AG09319 (cell line): ENCODE measurements around the gene PAK1IP1.

Experiments used
- DNase-seq: peaks from one replicate; pipeline ENCODE4 v3.0.0-alpha.2; 2010; ENCODE audit warnings: low read depth; ENCODE audit errors: extremely low read depth
- TF ChIP-seq, protein P1 (sequence below): IDR thresholded peaks from 2 replicates; pipeline ENCODE4 v1.5.1; 2011; ENCODE audit warnings: low read depth, mild to moderate bottlenecking, inconsistent platforms, low read length, moderate library complexity

The PAK1IP1 gene

DNA sequence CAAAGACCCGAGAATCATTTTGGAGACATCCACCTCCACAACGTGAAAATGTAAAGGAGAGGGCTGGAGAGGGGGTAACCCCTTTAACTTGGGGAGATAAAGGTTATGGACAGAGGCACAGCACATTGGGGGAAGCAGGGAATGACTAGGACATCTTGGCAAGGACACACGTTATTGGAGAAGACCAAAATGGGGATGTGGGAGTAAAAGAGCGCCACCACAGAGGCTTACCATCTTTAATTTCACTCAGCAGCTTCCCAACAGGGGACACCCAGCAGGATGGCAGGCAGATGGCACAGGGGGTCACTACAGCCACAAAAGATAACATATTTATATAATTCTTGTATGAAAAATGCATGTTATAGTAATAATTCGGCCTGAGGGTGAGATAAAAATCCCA is 10.2 kb upstream of the PAK1IP1 start:
- DNase-seq: no peak
- TF ChIP-seq, protein P1, sequence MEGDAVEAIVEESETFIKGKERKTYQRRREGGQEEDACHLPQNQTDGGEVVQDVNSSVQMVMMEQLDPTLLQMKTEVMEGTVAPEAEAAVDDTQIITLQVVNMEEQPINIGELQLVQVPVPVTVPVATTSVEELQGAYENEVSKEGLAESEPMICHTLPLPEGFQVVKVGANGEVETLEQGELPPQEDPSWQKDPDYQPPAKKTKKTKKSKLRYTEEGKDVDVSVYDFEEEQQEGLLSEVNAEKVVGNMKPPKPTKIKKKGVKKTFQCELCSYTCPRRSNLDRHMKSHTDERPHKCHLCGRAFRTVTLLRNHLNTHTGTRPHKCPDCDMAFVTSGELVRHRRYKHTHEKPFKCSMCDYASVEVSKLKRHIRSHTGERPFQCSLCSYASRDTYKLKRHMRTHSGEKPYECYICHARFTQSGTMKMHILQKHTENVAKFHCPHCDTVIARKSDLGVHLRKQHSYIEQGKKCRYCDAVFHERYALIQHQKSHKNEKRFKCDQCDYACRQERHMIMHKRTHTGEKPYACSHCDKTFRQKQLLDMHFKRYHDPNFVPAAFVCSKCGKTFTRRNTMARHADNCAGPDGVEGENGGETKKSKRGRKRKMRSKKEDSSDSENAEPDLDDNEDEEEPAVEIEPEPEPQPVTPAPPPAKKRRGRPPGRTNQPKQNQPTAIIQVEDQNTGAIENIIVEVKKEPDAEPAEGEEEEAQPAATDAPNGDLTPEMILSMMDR: no peak

DNA sequence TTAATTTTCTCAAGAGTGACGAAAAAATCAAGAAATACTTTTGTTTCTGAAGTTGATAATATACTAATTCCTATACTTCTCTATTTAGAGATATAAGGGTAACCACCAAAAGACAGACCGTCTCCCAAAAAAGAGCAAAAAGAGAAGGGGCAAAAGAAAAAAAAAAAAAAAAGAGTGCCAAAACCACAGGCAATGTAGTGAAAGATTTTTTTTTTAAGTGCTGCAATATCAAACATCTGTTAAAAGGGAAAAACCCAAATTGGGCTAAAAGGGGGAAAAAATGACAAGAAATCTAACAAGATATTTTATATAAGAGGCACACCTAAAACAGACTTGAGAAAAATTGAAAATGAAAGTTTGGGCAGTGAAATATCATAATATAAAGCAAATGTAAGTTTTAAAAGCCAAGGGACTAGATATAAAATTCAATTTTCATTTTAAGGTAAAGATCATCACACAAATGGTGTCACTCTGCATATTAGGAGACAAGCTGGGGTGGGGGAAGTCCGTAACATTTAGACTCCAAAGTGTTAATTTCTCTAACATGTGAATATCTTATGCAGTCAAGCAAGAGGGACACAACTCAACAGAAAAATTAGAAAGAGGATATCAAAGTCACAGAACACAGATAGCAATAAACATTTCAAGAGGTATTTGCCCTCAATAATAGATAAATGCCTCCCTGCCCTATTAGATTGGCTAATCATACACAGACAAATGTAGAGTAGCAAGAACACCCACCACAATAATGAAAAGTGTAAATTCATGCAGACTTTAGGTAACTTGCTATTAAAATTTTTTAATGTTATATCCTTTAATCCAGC is 9.5 kb upstream of the PAK1IP1 start:
- DNase-seq: no peak

DNA sequence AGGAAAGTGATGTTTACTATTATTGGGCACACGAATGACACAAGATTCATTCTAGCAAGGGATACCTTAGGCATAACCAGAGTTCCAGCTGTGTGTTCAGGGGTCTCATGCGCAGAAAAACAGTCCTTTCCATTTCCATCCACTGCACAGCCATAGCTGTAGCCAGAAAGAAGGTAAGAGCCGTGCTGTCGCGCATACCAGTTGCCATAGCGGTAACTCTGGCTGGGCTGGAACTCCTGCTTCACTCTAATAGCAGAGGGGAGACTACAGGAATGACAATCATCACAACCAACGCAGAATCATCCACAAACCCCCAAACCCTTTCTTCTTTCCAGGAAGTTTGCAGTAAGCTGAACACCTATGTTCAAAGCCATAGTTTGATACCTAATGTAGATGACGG is 7.9 kb upstream of the PAK1IP1 start:
- DNase-seq: no peak
- TF ChIP-seq, protein P1: no peak

More for the DNA sequence above, 9.5 kb upstream of the PAK1IP1 start:
- TF ChIP-seq, protein P1: no peak

DNA sequence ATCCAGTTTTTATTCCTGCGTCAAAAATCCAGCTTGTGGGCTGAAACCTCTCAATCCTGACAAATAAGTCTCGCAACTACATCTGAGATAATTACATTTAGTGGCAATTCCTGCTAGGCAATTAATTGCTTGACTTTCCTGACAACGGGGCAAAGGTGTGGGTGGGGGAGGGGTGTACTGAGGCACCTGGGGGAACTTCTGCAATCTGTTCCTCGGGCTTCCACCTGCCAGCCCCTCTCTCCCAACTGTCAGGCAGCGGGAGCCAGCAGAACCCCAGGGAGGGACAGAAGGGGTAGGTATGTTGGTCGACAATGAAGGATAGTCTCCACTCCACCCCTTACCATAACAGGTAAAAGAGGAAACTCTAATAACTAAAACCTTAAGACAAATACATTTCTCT is 7.2 kb upstream of the PAK1IP1 start:
- TF ChIP-seq, protein P1: no peak
- DNase-seq: no peak

DNA sequence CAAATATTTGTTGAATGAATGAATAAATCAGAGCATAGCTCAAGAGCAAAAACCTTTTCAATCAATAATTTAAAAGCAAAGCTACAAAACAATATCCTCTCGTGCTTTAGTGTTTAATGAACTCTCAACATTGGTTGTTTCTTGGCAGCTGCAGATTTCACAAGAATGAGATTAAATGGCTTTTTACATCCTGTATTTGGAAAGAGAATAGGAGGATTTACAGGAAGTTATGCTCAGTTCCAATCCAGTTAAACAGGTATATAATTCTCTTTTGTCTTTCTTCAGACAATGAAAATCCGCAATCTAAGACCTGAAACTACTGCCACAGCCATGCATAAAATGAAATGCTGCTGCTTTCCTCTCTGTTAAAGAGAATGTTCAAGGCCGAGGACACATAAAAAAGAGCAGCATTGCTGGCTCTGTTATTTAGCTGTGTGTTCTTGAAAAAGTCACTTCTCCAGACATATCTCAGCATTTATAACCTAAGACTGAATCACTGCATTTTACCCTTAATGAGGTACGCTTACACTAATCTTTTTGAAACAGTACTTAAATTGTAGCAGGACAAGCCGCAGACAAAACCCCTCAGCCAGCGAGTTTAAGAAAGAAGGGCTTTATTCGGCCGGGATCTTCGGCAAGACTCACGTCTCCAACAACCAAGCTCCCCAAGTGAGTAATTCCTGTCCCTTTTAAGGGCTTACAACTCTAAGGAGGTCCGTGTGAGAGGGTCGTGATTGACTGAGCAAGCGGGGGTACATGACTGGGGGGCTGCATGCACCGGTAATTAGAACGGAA is 3.9 kb upstream of the PAK1IP1 start:
- TF ChIP-seq, protein P1: no peak
- no peak for DNase-seq

DNA sequence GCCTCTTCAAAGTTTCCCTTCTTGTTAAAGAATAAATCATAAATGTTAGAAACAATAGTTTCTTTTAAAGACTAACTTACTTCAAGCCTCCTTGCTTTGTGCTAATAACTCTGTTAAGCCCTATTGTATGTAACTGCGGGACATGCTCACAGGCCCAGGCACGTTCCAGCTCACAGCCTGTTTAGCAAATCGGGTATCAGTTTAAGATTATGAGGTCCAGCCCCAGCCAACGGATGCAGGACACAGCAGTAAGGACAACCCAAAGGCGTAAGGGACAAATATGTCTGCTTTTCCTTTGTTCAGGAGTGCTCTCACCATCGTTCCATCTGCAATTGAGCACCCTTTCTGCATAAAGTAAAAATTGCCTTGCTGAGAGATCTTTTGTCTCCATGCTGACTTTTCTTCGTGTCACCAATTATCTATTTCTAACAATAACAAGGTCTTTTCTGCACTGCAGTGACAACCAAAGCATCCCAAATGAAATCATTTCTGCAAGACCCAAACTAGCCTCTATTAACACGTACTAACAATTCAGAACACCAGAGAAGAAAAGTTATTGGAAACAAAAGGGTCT is 1.7 kb upstream of the PAK1IP1 start:
- no peak for DNase-seq

More for the DNA sequence above, 1.7 kb upstream of the PAK1IP1 start:
- TF ChIP-seq, protein P1: no peak
